Islet precursor cell (in vitro differentiated cells): ENCODE results near the gene ODAD4.
"Not testable (repeated sequence)": the region's sequence is repeated elsewhere in the genome, so short reads cannot be mapped to it uniquely, and the experiment has no call there.

ENCODE experiments used
- DNase-seq: peaks from one replicate; pipeline ENCODE4 v3.0.0-alpha.2; 2018

The ODAD4 gene

GRCh38 chr17:42005166-42005565, 74.7 kb downstream of the ODAD4 start:
- DNase-seq, result no peak

- DNase-seq, result no peak
Observed at GRCh38 chr17:42009170-42009569, 78.8 kb downstream of the ODAD4 start.

- DNase-seq, result not testable (repeated sequence)
Observed at GRCh38 chr17:42010266-42010680, 79.9 kb downstream of the ODAD4 start.

- no peak for DNase-seq
Observed at GRCh38 chr17:42010898-42011516, 80.6 kb downstream of the ODAD4 start.

GRCh38 chr17:42012363-42012762, 81.9 kb downstream of the ODAD4 start:
- DNase-seq, result not testable (repeated sequence)

GRCh38 chr17:42013740-42014139, 83.3 kb downstream of the ODAD4 start:
- DNase-seq, result not testable (repeated sequence)
